K562 (cell line): ENCODE measurements around the gene LONP1. TPM values are rescaled to one million over a fixed set of nuclear protein-coding genes. Genes with fewer than 3 reads are reported as not detected.

Experiments used
- AFF4 ChIP-seq: sonication (generic); formaldehyde crosslinking; IDR thresholded peaks from 2 replicates; pipeline ENCODE4 v1.8.0; 2023; ENCODE audit warnings: mild to moderate bottlenecking, missing genetic modification reagents
- BACH1 ChIP-seq: fragments of 200-800 bp; sonication (Bioruptor generic); IDR thresholded peaks from 2 replicates; pipeline ENCODE4 v1.6.1; 2016; ENCODE audit warnings: missing genetic modification characterization, missing compliant biosample characterization
- CBX3 ChIP-seq, 2 experiments: IDR thresholded peaks; 1 replicate in 1 of 2; 2 replicates in 1 of 2; pipeline ENCODE4 v1.6.1; 2012; ENCODE audit warnings: inconsistent platforms in 2 of 2, low read length in 2 of 2, borderline replicate concordance in 1 of 2, control low read depth in 1 of 2
- CHD1 ChIP-seq: fragments of 200-600 bp; sonication (generic); IDR thresholded peaks from one replicate; pipeline ENCODE4 v1.6.1; 2012; ENCODE audit warnings: mild to moderate bottlenecking, moderate library complexity, low read length, inconsistent platforms
- ELF1 ChIP-seq: fragments of 200-800 bp; sonication (Bioruptor generic); IDR thresholded peaks from 2 replicates; pipeline ENCODE4 v1.6.1; 2016; ENCODE audit warnings: missing genetic modification characterization, missing compliant biosample characterization
- FOXO4 ChIP-seq: fragments of 450-650 bp; formaldehyde crosslinking; IDR thresholded peaks from 2 replicates; pipeline ENCODE4 v1.4.0; 2020; ENCODE audit warnings: mild to moderate bottlenecking, moderate library complexity
- GATAD2A ChIP-seq: fragments of 450-650 bp; IDR thresholded peaks from 2 replicates; pipeline ENCODE4 v1.6.1; 2017
- HES1 ChIP-seq: fragments of 450-650 bp; IDR thresholded peaks from 2 replicates; pipeline ENCODE4 v1.6.1; 2016; ENCODE audit warnings: low read depth, mild to moderate bottlenecking, moderate library complexity
- KLF13 ChIP-seq: fragments of 450-650 bp; IDR thresholded peaks from 2 replicates; pipeline ENCODE4 v1.6.1; 2016; ENCODE audit warnings: missing genetic modification characterization, low read depth, mild to moderate bottlenecking, missing compliant biosample characterization, moderate library complexity, borderline replicate concordance
- MEF2A ChIP-seq: IDR thresholded peaks from 2 replicates; pipeline ENCODE4 v1.6.1; 2011; ENCODE audit warnings: low read depth, mild to moderate bottlenecking, low read length, moderate library complexity; ENCODE audit not compliant: control insufficient read depth
- NR2C2 ChIP-seq, 2 experiments: fragments of 200-800 bp in 1 of 2; sonication (Bioruptor generic) in 1 of 2; sonication (generic) in 1 of 2; formaldehyde crosslinking in 1 of 2; IDR thresholded peaks; 2 replicates each; pipeline versions ENCODE4 v1.6.1 to v1.8.0; 2016 to 2022; ENCODE audit warnings: mild to moderate bottlenecking in 1 of 2, missing compliant biosample characterization in 1 of 2, missing genetic modification characterization in 1 of 2, missing genetic modification reagents in 1 of 2
- NRF1 ChIP-seq, 2 experiments: fragments of 450-650 bp; IDR thresholded peaks in 1 of 2; conservative IDR thresholded peaks in 1 of 2; 2 replicates each; pipeline ENCODE4 v1.6.1; 2014; ENCODE audit warnings: mild to moderate bottlenecking in 2 of 2
- POLR2A ChIP-seq: fragments of 450-650 bp; conservative IDR thresholded peaks from 2 replicates; pipeline ENCODE4 v1.6.1; 2016
- POLR2B ChIP-seq: fragments of 450-650 bp; IDR thresholded peaks from 2 replicates; pipeline ENCODE4 v1.6.1; 2018; ENCODE audit warnings: low read depth; ENCODE audit not compliant: partially characterized antibody
- THRB ChIP-seq: fragments of 450-650 bp; formaldehyde crosslinking; conservative IDR thresholded peaks from 2 replicates; pipeline ENCODE4 v1.4.0; 2022; ENCODE audit warnings: mild to moderate bottlenecking, missing genetic modification characterization
- ZBTB26 ChIP-seq: fragments of 450-650 bp; formaldehyde crosslinking; IDR thresholded peaks from 2 replicates; pipeline ENCODE4 v1.4.0; 2022; ENCODE audit warnings: missing genetic modification characterization
- ZC3H4 ChIP-seq: sonication (generic); formaldehyde crosslinking; IDR thresholded peaks from 2 replicates; pipeline ENCODE4 v1.9.0; 2021; ENCODE audit warnings: missing genetic modification reagents, borderline replicate concordance
- ZNF124 ChIP-seq: sonication (generic); formaldehyde crosslinking; IDR thresholded peaks from 2 replicates; pipeline ENCODE4 v1.8.1; 2022; ENCODE audit warnings: missing genetic modification reagents
- polyA plus RNA-seq, 8 experiments: library from polyadenylated mRNA; depleted of rRNA in 4 of 8; stranded (reverse) in 5 of 8; unstranded in 3 of 8; fragments of >200 nt; fragmentation: Nextera tagmentation in 2 of 8; fragmentation: Illumina TruSeq in 1 of 8; extraction: Ambion mirVana in 2 of 8; extraction: Trizol in 1 of 8; gene quantifications; 2 replicates each; pipeline versions ENCODE4 v1.2.1 to v1.2.3, GENCODE V29; 2011 to 2014; ENCODE audit warnings: inconsistent platforms in 1 of 8, missing spikeins in 1 of 8
- total RNA-seq, 7 experiments: library from RNA; depleted of rRNA in 6 of 7; stranded (reverse); fragments of >200 nt in 6 of 7; fragmentation: Illumina TruSeq in 2 of 7; extraction: Trizol in 2 of 7; gene quantifications; 2 replicates each; pipeline versions ENCODE4 v1.2.1 to v1.2.3, GENCODE V29; 2011 to 2021; ENCODE audit warnings: low replicate concordance in 1 of 7

The LONP1 gene
- total and polyA plus RNA-seq, 9 of the 15 experiments (the other 6 are each of a cell fraction or from before 2014, with no cell fraction given): 1.1 to 238 (median 84.5) TPM

- TF ChIP-seq THRB: peak; percentile 27; the same call in 1 of the 2 replicates
- TF ChIP-seq HES1: peak; percentile 55
- TF ChIP-seq ZC3H4 (CRISPR knock-in tag): peak; percentile 91; the same call in 1 of the 2 replicates
- TF ChIP-seq MEF2A: no peak
- peak; percentile 87 for TF ChIP-seq NR2C2 (CRISPR knock-in tag; IDR thresholded peaks at IDR 0.05)
- peak; percentile 51; the same call in 1 of the 2 replicates for TF ChIP-seq NR2C2 (tag; IDR thresholded peaks at IDR 0.05)
- TF ChIP-seq CHD1: no peak
- no peak for TF ChIP-seq ZNF124 (CRISPR knock-in tag)
- TF ChIP-seq GATAD2A: 0 out of 2 replicates have a peak, but pooled peaks have one; percentile 33
- peak; percentile 15; the same call in 1 of the 2 replicates for TF ChIP-seq KLF13 (tag)
- peak; percentile 99 for TF ChIP-seq POLR2A
- peak; percentile 97 for TF ChIP-seq AFF4 (CRISPR knock-in tag)
- no peak for TF ChIP-seq BACH1
- peak; percentile 99 for TF ChIP-seq POLR2B
- no peak for TF ChIP-seq CBX3 (IDR thresholded peaks at IDR 0.05; ENCODE audit: borderline replicate concordance in 1 of 2, low read length in 2 of 2)
- TF ChIP-seq ELF1 (tag): peak; percentile 92
- TF ChIP-seq ZBTB26 (CRISPR knock-in tag): peak; percentile 51; the same call in 1 of the 2 replicates
- peak; percentile 79; the same call in 1 of the 2 replicates for TF ChIP-seq FOXO4 (CRISPR knock-in tag)
- TF ChIP-seq NRF1 (conservative IDR thresholded peaks at IDR 0.05 in 1 of 2, IDR thresholded peaks at IDR 0.05 in 1 of 2): peak; percentile 99
These were observed 29.6 kb downstream of the LONP1 start, which contains the start of gene RPL36 (continued) for GRCh38 chr19:5690125-5690954.
